OCI-LY7 (cell line): ENCODE data around the gene TIMM22. TPM values are rescaled to one million over a fixed set of nuclear protein-coding genes. Genes with fewer than 3 reads are reported as not detected.

Experiments used
- BruUV-seq: library from RNA; stranded (reverse); fragments of 400-500 nt; replicated peaks from 2 replicates; lab custom pipeline; 2021; lab: Mats Ljungman, UMichigan
- CTCF ChIA-PET: fragments of 300-600 bp; sonication (Branson Sonifier 250); formaldehyde crosslinking; loops from one replicate; lab custom pipeline; 2022; ENCODE audit warnings: antibody characterized with exemption; ENCODE audit not compliant: unreplicated experiment; lab: Charles Lee
- POLR2A ChIA-PET: fragments of 300-600 bp; sonication (Branson Sonifier 250); formaldehyde crosslinking; loops from one replicate; lab custom pipeline; 2022; ENCODE audit warnings: antibody characterized with exemption; lab: Charles Lee
- DNase-seq: peaks from one replicate; pipeline ENCODE4 v3.0.0-alpha.2; 2015; ENCODE audit warnings: low spot score
- H2AFZ ChIP-seq: fragments of 200-600 bp; sonication (generic), shearing (Covaris generic); 2 replicates; pipeline ENCODE4 v1.6.1; 2014; ENCODE audit warnings: mild to moderate bottlenecking, antibody characterized with exemption, low read length, moderate library complexity
- H3K27ac ChIP-seq: fragments of 200-600 bp; sonication (generic); 2 replicates; pipeline ENCODE4 v1.5.1; 2014; ENCODE audit warnings: mixed run types, low read depth, mild to moderate bottlenecking, moderate library complexity, low read length, inconsistent platforms; ENCODE audit not compliant: poor library complexity, severe bottlenecking
- H3K36me3 ChIP-seq: fragments of 200-600 bp; sonication (generic); 2 replicates; pipeline ENCODE4 v1.6.1; 2014; ENCODE audit warnings: mild to moderate bottlenecking, antibody characterized with exemption, low read length, moderate library complexity, mixed read lengths; ENCODE audit not compliant: insufficient read depth
- H3K4me1 ChIP-seq: fragments of 200-600 bp; sonication (generic); 2 replicates; pipeline ENCODE4 v1.5.1; 2014; ENCODE audit warnings: mild to moderate bottlenecking, low read length; ENCODE audit not compliant: insufficient read depth, poor library complexity, severe bottlenecking
- H3K4me2 ChIP-seq: fragments of 200-600 bp; sonication (generic); 2 replicates; pipeline ENCODE4 v1.6.1; 2014; ENCODE audit warnings: mild to moderate bottlenecking, low read length
- H3K4me3 ChIP-seq: fragments of 200-600 bp; sonication (generic); 2 replicates; pipeline ENCODE4 v1.5.1; 2014; ENCODE audit warnings: mild to moderate bottlenecking, low read depth, low read length; ENCODE audit not compliant: poor library complexity, severe bottlenecking
- H3K79me2 ChIP-seq: fragments of 200-600 bp; sonication (generic); 2 replicates; pipeline ENCODE4 v1.6.1; 2016; ENCODE audit warnings: low read depth, mild to moderate bottlenecking, low read length, moderate library complexity, mixed read lengths; ENCODE audit not compliant: insufficient read depth
- H3K9me2 ChIP-seq: fragments of 200-600 bp; sonication (generic); 2 replicates; pipeline ENCODE4 v1.6.1; 2016; ENCODE audit warnings: mild to moderate bottlenecking, low read length, mixed read lengths; ENCODE audit not compliant: insufficient read depth
- H3K9me3 ChIP-seq: fragments of 200-600 bp; sonication (generic); 2 replicates; pipeline ENCODE4 v1.6.1; 2014; ENCODE audit warnings: mild to moderate bottlenecking, mixed run types, low read length, mixed read lengths
- H4K20me1 ChIP-seq: fragments of 200-600 bp; sonication (generic); 2 replicates; pipeline ENCODE4 v1.6.1; 2014; ENCODE audit warnings: mild to moderate bottlenecking, antibody characterized with exemption, low read length, moderate library complexity, mixed read lengths; ENCODE audit not compliant: insufficient read depth
- EZH2phosphoT487 ChIP-seq: fragments of 200-600 bp; sonication (generic); IDR thresholded peaks from 2 replicates; pipeline ENCODE4 v1.6.1; 2018; ENCODE audit warnings: low read depth, borderline replicate concordance, mild to moderate bottlenecking, mixed run types, antibody characterized with exemption, low read length, moderate library complexity, mixed read lengths
- intact Hi-C: fragments of 100-400 bp; cut with micrococcal nuclease; formaldehyde crosslinking; loops from one replicate; pipeline ENCODE4 v1.10.0; 2022; ENCODE audit not compliant: unreplicated experiment
- total RNA-seq, 2 experiments: library from RNA; depleted of rRNA in 1 of 2; stranded (reverse); fragments of >200 nt in 1 of 2; shearing (Covaris generic) in 1 of 2; gene quantifications; 2 replicates each; pipeline ENCODE4 v1.2.3, GENCODE V29; 2014 to 2022
- TF ChIP-seq, protein P1 (sequence below): fragments of 200-600 bp; sonication (generic); conservative IDR thresholded peaks from 2 replicates; pipeline ENCODE4 v1.5.1; 2014; ENCODE audit warnings: mild to moderate bottlenecking, antibody characterized with exemption, low read length, moderate library complexity, mixed read lengths

The TIMM22 gene
- total RNA-seq, 2 experiments from 2014 or later = 13.8 to 15.7 TPM

GRCh38 chr17:1024076-1024475 lies 27.1 kb downstream of the TIMM22 start:
- no peaks in the 10 kb centered on the region for H3K36me3 ChIP-seq
- ChIA-PET POLR2A (no interaction called here), CTCF (no interaction called here)
- H3K9me2 ChIP-seq = no peaks in the 10 kb centered on the region
- no peaks in the 10 kb centered on the region for H3K9me3 ChIP-seq
- DNase-seq = no peak
- BruUV-seq = no TSS peak
- no peaks in the 10 kb centered on the region for H4K20me1 ChIP-seq
- H2AFZ ChIP-seq = no peak overlapping the region
- no peak overlapping the region for H3K27ac ChIP-seq
- intact Hi-C loops = no loop called here
- no peaks in the 10 kb centered on the region for H3K4me1 ChIP-seq
- no peak overlapping the region for H3K4me3 ChIP-seq
- H3K79me2 ChIP-seq = no peaks in the 10 kb centered on the region
- H3K4me2 ChIP-seq = no peak overlapping the region
- no peak for TF ChIP-seq EZH2phosphoT487
- TF ChIP-seq, protein P1, sequence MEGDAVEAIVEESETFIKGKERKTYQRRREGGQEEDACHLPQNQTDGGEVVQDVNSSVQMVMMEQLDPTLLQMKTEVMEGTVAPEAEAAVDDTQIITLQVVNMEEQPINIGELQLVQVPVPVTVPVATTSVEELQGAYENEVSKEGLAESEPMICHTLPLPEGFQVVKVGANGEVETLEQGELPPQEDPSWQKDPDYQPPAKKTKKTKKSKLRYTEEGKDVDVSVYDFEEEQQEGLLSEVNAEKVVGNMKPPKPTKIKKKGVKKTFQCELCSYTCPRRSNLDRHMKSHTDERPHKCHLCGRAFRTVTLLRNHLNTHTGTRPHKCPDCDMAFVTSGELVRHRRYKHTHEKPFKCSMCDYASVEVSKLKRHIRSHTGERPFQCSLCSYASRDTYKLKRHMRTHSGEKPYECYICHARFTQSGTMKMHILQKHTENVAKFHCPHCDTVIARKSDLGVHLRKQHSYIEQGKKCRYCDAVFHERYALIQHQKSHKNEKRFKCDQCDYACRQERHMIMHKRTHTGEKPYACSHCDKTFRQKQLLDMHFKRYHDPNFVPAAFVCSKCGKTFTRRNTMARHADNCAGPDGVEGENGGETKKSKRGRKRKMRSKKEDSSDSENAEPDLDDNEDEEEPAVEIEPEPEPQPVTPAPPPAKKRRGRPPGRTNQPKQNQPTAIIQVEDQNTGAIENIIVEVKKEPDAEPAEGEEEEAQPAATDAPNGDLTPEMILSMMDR = no peak

DNA sequence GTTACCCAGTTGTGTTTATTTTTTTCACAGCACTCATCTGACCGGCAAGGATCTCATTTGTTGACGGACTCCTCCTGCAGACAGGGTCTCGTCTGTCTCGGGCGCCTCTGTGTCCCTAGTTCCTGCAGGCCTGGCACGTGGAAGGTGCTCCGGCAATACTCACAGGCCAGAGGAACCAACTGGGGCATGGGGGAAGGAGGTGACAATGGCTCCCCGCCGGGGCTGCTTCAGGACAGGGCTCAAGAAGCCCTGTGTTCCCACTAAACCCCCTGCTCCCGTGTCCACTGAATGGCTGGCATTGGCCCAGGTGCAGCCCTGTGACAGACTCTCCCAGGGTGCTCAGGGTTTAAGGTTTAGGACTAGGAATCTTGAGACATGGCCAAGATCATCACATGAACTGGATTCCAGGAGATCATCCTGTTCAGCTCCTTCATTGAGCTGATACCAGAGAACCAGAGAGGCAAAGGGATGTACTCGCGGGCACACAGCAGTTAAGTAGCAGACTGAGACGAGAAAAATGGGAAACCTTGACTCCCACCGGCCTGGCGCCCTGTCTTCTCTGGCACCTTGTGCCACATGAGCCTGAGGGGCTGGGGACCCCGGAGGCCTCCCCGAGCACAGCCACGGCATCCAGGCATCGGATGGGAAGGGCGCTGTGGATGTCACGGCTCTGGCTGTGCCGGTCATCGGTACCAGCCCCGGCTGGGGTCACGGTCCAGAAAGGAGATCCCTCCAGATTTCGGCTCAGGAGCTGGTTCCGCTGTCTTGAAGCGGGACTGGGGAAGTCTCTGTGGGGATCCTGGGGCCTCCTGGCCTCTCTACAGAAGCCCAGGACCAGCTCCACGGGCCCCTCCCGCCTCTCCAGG lies 29.0 kb downstream of the TIMM22 start:
- POLR2A ChIA-PET = no interaction called here

More for the DNA sequence above, 29.0 kb downstream of the TIMM22 start:
- intact Hi-C loops = no loop called here
- Histone ChIP-seq H4K20me1 (no peaks in the 10 kb centered on the region), H3K4me3 (no peak overlapping the region), H3K9me3 (no peaks in the 10 kb centered on the region), H3K4me2 (no peak overlapping the region), H3K9me2 (no peaks in the 10 kb centered on the region), H3K36me3 (0 out of 2 replicates have a peak, but pooled peaks cover 3% of the 10 kb centered on the region), H3K79me2 (no peaks in the 10 kb centered on the region), H3K27ac (no peak overlapping the region), H3K4me1 (no peaks in the 10 kb centered on the region), H2AFZ (no peak overlapping the region)
- CTCF ChIA-PET = no interaction called here
- no peak for DNase-seq
- TF ChIP-seq EZH2phosphoT487 = no peak
- TF ChIP-seq, protein P1 = no peak
- BruUV-seq = no TSS peak
